Measurements from ENCODE around the gene C12orf76. TPM values are rescaled to one million over a fixed set of nuclear protein-coding genes. Genes with fewer than 3 reads are reported as not detected.

Gene C12orf76
- total and polyA plus RNA-seq, 2 of the 4 experiments (the other 2 are of a cell fraction) = 5.0 to 7.1 TPM

GRCh38 chr12:110023059-110023980 is 25.0 kb downstream of the C12orf76 start:
- H3K9ac ChIP-seq (ENCODE audit: low read depth, low read length) = peak overlapping the region; percentile 76
- peak overlapping the region; percentile 88 for H3K14ac ChIP-seq (replicated peaks; ENCODE audit: low read depth, low read length)
- H3K9me1 ChIP-seq (ENCODE audit: insufficient read depth, low read length) = peaks cover 21% of the 10 kb centered on the region
- in situ Hi-C loops (cut with MboI; ENCODE audit: low sequenced_read_pairs) (no loop called here), intact Hi-C loops (cut with micrococcal nuclease) (loop anchor here (1.0 kb wide), 1 partner anchor 22 kb away; no protein-coding TSS in a partner anchor), dilution Hi-C loops (cut with HindIII; ENCODE audit: low sequenced_read_pairs, unreplicated experiment) (no loop called here)
- H4K8ac ChIP-seq (ENCODE audit: low read depth in 2 of 2, low read length in 2 of 2) = peak overlapping the region; percentile 23 to 73
- peak overlapping the region; percentile 11; the same call in 1 of the 2 replicates for H3K56ac ChIP-seq (ENCODE audit: extremely low read depth, insufficient read depth, low read length)
- H2AK5ac ChIP-seq (ENCODE audit: low read depth, low read length) = peak overlapping the region; percentile 90
- peak overlapping the region; percentile 74; the same call in 2 of the 3 replicates for H2BK15ac ChIP-seq (ENCODE audit: low read depth, low read length)
- peaks cover 31% of the 10 kb centered on the region for H4K20me1 ChIP-seq (ENCODE audit: insufficient read depth, low read length)
- POLR2A ChIA-PET (ENCODE audit: unreplicated experiment) = no interaction called here
- H3K4me3 ChIP-seq (ENCODE audit: insufficient read depth, low read depth, low read length) = no peak overlapping the region
- peaks cover 47% of the 10 kb centered on the region for H3K36me3 ChIP-seq (ENCODE audit: control insufficient read depth, insufficient read depth, low read length)
- peaks cover 30 to 68% of the 10 kb centered on the region in 2 experiments for H3K79me1 ChIP-seq (ENCODE audit: low read depth in 1 of 2, low read length in 2 of 2)
- H3K27ac ChIP-seq (ENCODE audit: insufficient read depth, low read length) = peak overlapping the region; percentile 99
- no peaks in the 10 kb centered on the region for H3K9me3 ChIP-seq (ENCODE audit: control insufficient read depth, insufficient read depth, low read length)
- no peaks in the 10 kb centered on the region for H3K27me3 ChIP-seq (ENCODE audit: control insufficient read depth, insufficient read depth, low read length)
- H2AFZ ChIP-seq (replicated peaks; ENCODE audit: low read length, poor library complexity) = peak overlapping the region; percentile 65
- H2AK9ac ChIP-seq (replicated peaks; ENCODE audit: low read depth, low read length, poor library complexity) = peak overlapping the region; percentile 81
- peak overlapping the region; percentile 97 for H2BK5ac ChIP-seq (ENCODE audit: low read depth, low read length, poor library complexity, severe bottlenecking)
- peak overlapping the region; percentile 89 for H3K4ac ChIP-seq (ENCODE audit: low read depth, low read length)
- DNase-seq (peak; percentile 88), ATAC-seq (ENCODE audit: low read depth) (peak; percentile 43)
- no CpG with 5 or more reads among the region's 5 CpGs for WGBS, 2 experiments (ENCODE audit: extremely low coverage in 2 of 2, insufficient read length in 1 of 2)
- H3K4me1 ChIP-seq (ENCODE audit: control insufficient read depth, insufficient read depth, low read length) = peaks cover 27% of the 10 kb centered on the region
- peak; percentile 89 for TF ChIP-seq NFE2L2 (IDR thresholded peaks at IDR 0.05; ENCODE audit: low read depth, low read length)
- TF ChIP-seq CEBPB (IDR thresholded peaks at IDR 0.05; ENCODE audit: low read depth, low read length) = no peak
- peak; percentile 80 for TF ChIP-seq MAFK (IDR thresholded peaks at IDR 0.05; ENCODE audit: low read depth, low read length)
- TF ChIP-seq BHLHE40 (IDR thresholded peaks at IDR 0.05; ENCODE audit: low read depth, low read length) = no peak
- CTCF ChIA-PET = interaction anchor here (0.6 to 1.1 kb wide), 4 partner anchors 11 to 173 kb away, joined by 3 to 4 read pairs (median 3); no protein-coding TSS in a partner anchor
- H3K4me2 ChIP-seq (ENCODE audit: low read depth, low read length) = peak overlapping the region; percentile 61
- BruUV-seq (replicated peaks) = no TSS peak
- H3K18ac ChIP-seq (ENCODE audit: low read depth, low read length) = peak overlapping the region; percentile 93
- H3K23ac ChIP-seq (ENCODE audit: low read depth, low read length) = peak overlapping the region; percentile 70
- H4K91ac ChIP-seq (ENCODE audit: insufficient read depth, low read depth, low read length) = peak overlapping the region; percentile 93
- H2BK120ac ChIP-seq (ENCODE audit: low read depth, low read length) = peak overlapping the region; percentile 90
- H2BK20ac ChIP-seq (ENCODE audit: low read depth, low read length) = peak overlapping the region; percentile 89
- H4K5ac ChIP-seq (ENCODE audit: low read depth, low read length) = peak overlapping the region; percentile 96
